Esophagus squamous epithelium (tissue), 5 donors: ENCODE measurements around the gene RSPH6A. TPM values are rescaled to one million over a fixed set of nuclear protein-coding genes. Genes with fewer than 3 reads are reported as not detected.

Experiments used
- DNase-seq: peaks from one replicate; lab custom pipeline; 2025; lab: John Stamatoyannopoulos, UW
- H3K27ac ChIP-seq, 4 donors: fragments of 200-600 bp; sonication (generic); one replicate each; pipeline ENCODE4 v1.5.1; 2016 to 2019; ENCODE audit warnings: mild to moderate bottlenecking in 1 of 4
- H3K27me3 ChIP-seq, 4 donors: fragments of 200-600 bp; sonication (generic); 1 replicate in 3 of 4; 2 replicates in 1 of 4; pipeline versions ENCODE4 v1.5.1 to v1.6.0; 2017 to 2021; ENCODE audit warnings: antibody characterized with exemption in 1 of 4
- H3K36me3 ChIP-seq, 3 donors: fragments of 200-600 bp; sonication (generic); one replicate each; pipeline ENCODE4 v1.5.1; 2016 to 2019
- H3K4me1 ChIP-seq, 3 donors: fragments of 200-600 bp; sonication (generic); one replicate each; pipeline ENCODE4 v1.5.1; 2017 to 2019
- H3K4me3 ChIP-seq, 4 donors: fragments of 200-600 bp; sonication (generic); 1 replicate in 3 of 4; 2 replicates in 1 of 4; pipeline ENCODE4 v1.5.1; 2016 to 2019; ENCODE audit warnings: mild to moderate bottlenecking in 2 of 4, moderate library complexity in 1 of 4
- H3K9me3 ChIP-seq, 3 donors: fragments of 200-600 bp; sonication (generic); one replicate each; pipeline ENCODE4 v1.5.1; 2016 to 2019
- CTCF ChIP-seq, 6 experiments: fragments of 450-650 bp in 4 of 6; fragments of 200-600 bp in 2 of 6; sonication (generic) in 2 of 6; IDR thresholded peaks; one replicate each; pipeline ENCODE4 v1.5.1; 2016 to 2019; ENCODE audit warnings: antibody characterized with exemption in 6 of 6, mild to moderate bottlenecking in 4 of 6, moderate library complexity in 4 of 6
- POLR2A ChIP-seq, 4 donors: fragments of 450-650 bp; IDR thresholded peaks; one replicate each; pipeline ENCODE4 v1.6.1; 2017; ENCODE audit warnings: antibody characterized with exemption in 4 of 4, mild to moderate bottlenecking in 4 of 4, moderate library complexity in 3 of 4
- WGBS, 2 donors: methylation state at CpG; one replicate each; pipeline ENCODE4 v1.1.5; 2018; 5-methylcytosine and 5-hydroxymethylcytosine counted together
- intact Hi-C: fragments of 100-400 bp; cut with DNase I; formaldehyde crosslinking; loops from one replicate; pipeline ENCODE4 v1.15.0; 2022
- total RNA-seq, 4 donors: library from RNA; depleted of rRNA; stranded (reverse); fragments of >200 nt; gene quantifications; one replicate each; pipeline ENCODE4 v1.1.0, GENCODE V29; 2016
- donor health status: DM: yes; HTN: yes; CAD: no.

Gene RSPH6A
- total RNA-seq, 4 donors from 2014 or later: 0.19 TPM; not detected in 3

DNA sequence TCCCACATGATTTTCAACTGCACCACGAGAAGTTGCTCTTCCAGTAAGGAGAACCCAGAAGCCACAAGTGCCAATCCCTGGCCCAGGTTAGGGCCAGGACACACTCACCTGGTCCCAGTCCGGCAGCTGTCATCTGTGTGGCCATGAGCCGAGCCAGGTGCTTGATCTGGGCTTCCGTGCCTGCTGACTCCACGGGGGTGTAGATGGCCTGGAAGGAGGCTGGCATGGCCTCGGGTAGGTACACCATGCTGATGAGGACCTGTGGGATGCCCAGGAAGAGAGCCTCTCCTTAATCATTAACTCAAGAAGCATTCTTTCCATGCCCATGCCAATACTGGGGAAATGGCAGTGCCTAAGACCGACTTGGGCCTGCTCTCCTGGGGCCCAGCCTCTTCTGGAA lies 19.9 kb upstream of the RSPH6A start:
- H3K9me3 ChIP-seq: no peaks in the 10 kb centered on the region
- no peak for TF ChIP-seq POLR2A (IDR thresholded peaks at IDR 0.05)
- TF ChIP-seq CTCF (IDR thresholded peaks at IDR 0.05): no peak
- 70 to 94% methylated on average over 2 to 3 of the region's 7 CpGs for WGBS, 2 donors
- H3K4me3 ChIP-seq: no peak overlapping the region
- DNase-seq: no peak
- H3K4me1 ChIP-seq: no peaks in the 10 kb centered on the region
- H3K36me3 ChIP-seq: peaks cover 28 to 100% (median 64%) of the 10 kb centered on the region in 3 donors
- no peaks in the 10 kb centered on the region for H3K27me3 ChIP-seq
- H3K27ac ChIP-seq: no peak overlapping the region
- intact Hi-C loops: no loop called here

DNA sequence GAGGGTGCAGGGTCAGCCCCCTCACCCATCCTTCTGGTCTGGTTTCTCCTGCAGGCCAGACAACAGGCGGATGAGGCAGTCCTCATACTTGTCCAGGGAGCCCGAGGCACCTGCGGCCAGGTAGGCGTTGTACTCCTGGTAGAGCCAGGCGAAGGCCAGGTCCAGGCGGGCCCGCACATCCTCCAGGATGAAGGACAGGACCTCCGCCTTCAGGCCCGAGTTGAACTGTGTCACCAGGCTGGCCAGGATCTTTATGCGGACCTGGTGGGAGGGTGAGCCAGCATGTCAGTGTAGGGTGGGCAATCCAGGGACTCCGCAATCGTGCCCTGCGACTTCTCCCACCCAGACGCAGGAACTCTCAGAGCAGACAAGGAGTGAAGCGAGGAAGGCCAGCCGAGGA lies 13.8 kb upstream of the RSPH6A start:
- intact Hi-C loops: no loop called here
- DNase-seq: no peak

DNA sequence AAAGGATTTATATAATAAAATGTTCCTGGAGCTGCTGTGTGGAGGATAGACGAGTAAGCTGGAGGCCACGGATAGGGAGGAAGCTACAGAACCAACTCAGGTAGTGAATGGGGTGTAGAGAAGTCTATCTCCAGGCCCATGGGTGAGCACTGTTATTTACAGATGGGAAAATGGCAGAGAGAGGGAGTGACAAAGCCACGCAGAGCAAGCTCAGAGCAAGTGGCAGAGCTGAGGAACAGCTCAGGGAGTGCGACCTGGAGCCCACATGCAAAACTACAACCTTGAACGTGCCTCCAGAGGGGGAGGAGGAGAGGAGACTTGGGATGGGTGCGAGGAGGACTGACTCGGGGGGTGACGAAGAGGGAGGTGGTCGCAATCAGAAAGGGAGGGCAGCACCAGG lies 13.4 kb upstream of the RSPH6A start:
- Histone ChIP-seq H3K27ac (no peak overlapping the region), H3K9me3 (no peaks in the 10 kb centered on the region), H3K4me3 (no peak overlapping the region), H3K36me3 (peaks cover 48 to 100% (median 79%) of the 10 kb centered on the region in 3 donors), H3K27me3 (no peaks in the 10 kb centered on the region), H3K4me1 (peaks cover 3 to 18% (median 13%) of the 10 kb centered on the region in 3 donors)
- 90 to 91% methylated on average over 9 of the region's 9 CpGs for WGBS, 2 donors
- TF ChIP-seq POLR2A (IDR thresholded peaks at IDR 0.05) (no peak), CTCF (IDR thresholded peaks at IDR 0.05) (no peak)
- intact Hi-C loops: no loop called here
- DNase-seq: no peak

More for the DNA sequence above, 13.8 kb upstream of the RSPH6A start:
- TF ChIP-seq POLR2A (IDR thresholded peaks at IDR 0.05) (no peak), CTCF (IDR thresholded peaks at IDR 0.05) (no peak)
- Histone ChIP-seq H3K4me3 (no peak overlapping the region), H3K27me3 (no peaks in the 10 kb centered on the region), H3K4me1 (peaks cover 3 to 13% (median 10%) of the 10 kb centered on the region in 3 donors), H3K36me3 (peaks cover 48 to 100% (median 83%) of the 10 kb centered on the region in 3 donors), H3K9me3 (no peaks in the 10 kb centered on the region), H3K27ac (no peak overlapping the region)
- 80 to 92% methylated on average over 1 to 2 of the region's 16 CpGs for WGBS, 2 donors

DNA sequence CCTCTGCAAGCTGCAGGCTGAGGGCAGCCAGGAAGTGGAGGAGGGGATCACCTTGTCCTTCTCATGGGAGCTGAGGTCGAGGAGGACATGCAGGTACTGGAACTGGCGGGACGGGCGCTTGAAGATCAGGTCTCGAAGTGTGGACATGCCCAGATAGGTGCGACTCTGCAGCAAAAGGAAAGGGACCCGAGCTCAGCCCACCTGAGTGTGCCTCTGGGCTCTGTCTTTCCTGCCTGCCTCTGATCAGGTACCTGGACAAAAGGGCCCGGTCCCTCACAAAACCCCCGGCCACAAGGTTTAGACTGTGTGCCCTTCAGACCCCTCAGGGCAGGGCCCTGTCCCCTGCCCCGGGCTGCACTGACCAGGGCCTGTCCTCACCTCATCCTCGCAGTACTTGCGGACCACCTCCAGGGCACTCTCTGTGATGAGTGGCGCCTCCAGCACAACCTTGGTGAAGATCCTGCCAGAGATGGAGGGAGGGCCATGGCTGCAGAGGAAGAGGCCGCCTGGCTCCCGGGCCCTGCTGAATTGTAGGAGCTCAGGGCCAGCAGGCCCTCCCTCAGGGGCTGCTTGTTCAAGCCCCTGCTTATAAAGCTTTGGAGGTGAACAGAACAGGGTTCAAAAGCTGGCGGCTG lies 12.5 kb upstream of the RSPH6A start:
- Histone ChIP-seq H3K27ac (no peak overlapping the region), H3K9me3 (no peaks in the 10 kb centered on the region), H3K36me3 (peaks cover 54 to 100% (median 75%) of the 10 kb centered on the region in 3 donors), H3K27me3 (no peaks in the 10 kb centered on the region), H3K4me1 (peaks cover 3 to 20% (median 13%) of the 10 kb centered on the region in 3 donors), H3K4me3 (no peak overlapping the region)
- intact Hi-C loops: no loop called here
- 91 to 95% methylated on average over 8 to 9 of the region's 16 CpGs for WGBS, 2 donors
- TF ChIP-seq POLR2A (IDR thresholded peaks at IDR 0.05): no peak
- TF ChIP-seq CTCF (IDR thresholded peaks at IDR 0.05): no peak
- DNase-seq: no peak

DNA sequence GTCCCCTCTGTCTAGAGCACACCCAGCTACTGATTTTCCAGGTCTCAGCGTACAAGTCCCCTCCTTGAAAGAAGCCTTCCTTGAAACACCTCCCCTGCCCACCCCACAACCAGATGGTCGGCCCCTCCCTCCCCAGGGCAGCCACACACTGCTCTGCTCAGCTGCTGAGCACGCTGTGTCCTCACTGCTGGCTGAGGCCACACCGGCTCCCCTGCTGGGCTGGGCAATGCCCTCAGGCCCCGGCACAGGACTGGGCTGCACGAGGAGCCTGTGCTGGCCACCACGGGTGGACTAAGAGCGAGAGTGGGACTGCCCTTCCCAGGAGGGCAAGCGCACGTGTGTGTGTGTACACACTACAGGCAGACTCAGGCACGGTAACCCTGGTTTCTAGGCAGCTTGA lies 11.8 kb upstream of the RSPH6A start:
- Histone ChIP-seq H3K4me1 (peaks cover 3 to 20% (median 13%) of the 10 kb centered on the region in 3 donors), H3K27me3 (no peaks in the 10 kb centered on the region), H3K4me3 (no peak overlapping the region), H3K9me3 (no peaks in the 10 kb centered on the region), H3K36me3 (peaks cover 51 to 98% (median 71%) of the 10 kb centered on the region in 3 donors), H3K27ac (no peak overlapping the region)
- WGBS, 2 donors: 84% methylated on average over 5 of the region's 11 CpGs; no CpG with 5 or more reads in 1 of the 2 donors
- intact Hi-C loops: no loop called here
- TF ChIP-seq POLR2A (IDR thresholded peaks at IDR 0.05) (no peak), CTCF (IDR thresholded peaks at IDR 0.05) (no peak)
- no peak for DNase-seq
